Measurements from ENCODE around the gene CTRL. TPM values are rescaled to one million over a fixed set of nuclear protein-coding genes. Genes with fewer than 3 reads are reported as not detected.
A peak's percentile ranks its signal among the peaks of the same experiment; 100 is the strongest.

Gene CTRL
- total and polyA plus RNA-seq, 2 donors (not counting 3 experiments of a cell fraction or from before 2014, with no cell fraction given) = 1.0 to 1.1 TPM

GRCh38 chr16:67967958-67968399, 36.3 kb upstream of the CTRL start:
- Histone ChIP-seq H4K20me1 (replicated peaks; ENCODE audit: control insufficient read depth, extremely low read depth, insufficient read depth, low read length) (no peaks in the 10 kb centered on the region), H3K79me2 (ENCODE audit: control insufficient read depth, insufficient read depth, low read length) (peaks cover 49% of the 10 kb centered on the region), H3K4me2 (ENCODE audit: insufficient read depth, low read length) (peak overlapping the region; percentile 77), H3K9me1 (replicated peaks; ENCODE audit: control insufficient read depth, extremely low read depth, insufficient read depth, low read length) (no peaks in the 10 kb centered on the region), H3K27ac (ENCODE audit: insufficient read depth, low read depth, low read length) (peak overlapping the region; percentile 70), H3K36me3 (ENCODE audit: control insufficient read depth in 2 of 2, extremely low read depth in 1 of 2, insufficient read depth in 2 of 2, low read length in 2 of 2) (peaks cover 0 to 3% of the 10 kb centered on the region in 2 experiments), H3K4me1 (ENCODE audit: control insufficient read depth, extremely low read depth, insufficient read depth, low read length) (peaks cover 22% of the 10 kb centered on the region), H3K27me3 (ENCODE audit: control insufficient read depth in 2 of 2, insufficient read depth in 2 of 2, low read length in 2 of 2) (no peaks in the 10 kb centered on the region), H3K9ac (replicated peaks; ENCODE audit: extremely low read depth, insufficient read depth, low read length) (peak overlapping the region; percentile 91), H3K9me3 (replicated peaks; ENCODE audit: control insufficient read depth, insufficient read depth, low read length) (no peaks in the 10 kb centered on the region), H3K4me3 (replicated peaks in 1 of 3; ENCODE audit: insufficient read depth in 1 of 3, low read depth in 1 of 3, low read length in 3 of 3) (peak overlapping the region; percentile 92 to 97 (median 96)), H2AFZ (ENCODE audit: low read depth, low read length) (peak overlapping the region; percentile 23)
- ChIA-PET POLR2A (interaction anchor here (0.5 kb wide), 1 partner anchor 70 kb away, joined by 3 read pairs; no protein-coding TSS in a partner anchor), CTCF (interaction anchor here (1.0 to 1.3 kb wide), 2 partner anchors 73 to 151 kb away, joined by 3 to 4 read pairs; no protein-coding TSS in a partner anchor)
- dilution Hi-C loops (cut with MboI; ENCODE audit: extremely low pct_ligation_motif_present, low sequenced_read_pairs) = no loop called here
- FAIRE-seq = no peak
- TF ChIP-seq JUN (IDR thresholded peaks at IDR 0.05; ENCODE audit: borderline replicate concordance, insufficient read depth, insufficient read length, low read depth) (no peak), EZH2 (IDR thresholded peaks at IDR 0.05; ENCODE audit: borderline replicate concordance, low read depth, low read length, severe bottlenecking) (no peak), MAX (IDR thresholded peaks at IDR 0.05; ENCODE audit: insufficient read depth, insufficient read length) (no peak), FOS (IDR thresholded peaks at IDR 0.05; ENCODE audit: borderline replicate concordance, insufficient read depth, low read length) (no peak)
- DNase-seq (ENCODE audit: low read depth, low spot score) = peak; percentile 29
- no TSS peak for BruUV-seq (replicated peaks)
- intact Hi-C loops (cut with micrococcal nuclease) = no loop called here

GRCh38 chr16:67967183-67967957, 35.7 kb upstream of the CTRL start:
- H3K9ac ChIP-seq (replicated peaks; ENCODE audit: extremely low read depth, insufficient read depth, low read length) = peak overlapping the region; percentile 91
- peak overlapping the region; percentile 70 for H3K27ac ChIP-seq (ENCODE audit: insufficient read depth, low read depth, low read length)
- peaks cover 0 to 4% of the 10 kb centered on the region in 2 experiments for H3K36me3 ChIP-seq (ENCODE audit: control insufficient read depth in 2 of 2, extremely low read depth in 1 of 2, insufficient read depth in 2 of 2, low read length in 2 of 2)
- H2AFZ ChIP-seq (ENCODE audit: low read depth, low read length) = peak overlapping the region; percentile 23
- no peaks in the 10 kb centered on the region for H3K9me3 ChIP-seq (replicated peaks; ENCODE audit: control insufficient read depth, insufficient read depth, low read length)
- peak overlapping the region; percentile 92 to 97 (median 96) for H3K4me3 ChIP-seq (replicated peaks in 1 of 3; ENCODE audit: insufficient read depth in 1 of 3, low read depth in 1 of 3, low read length in 3 of 3)
- H3K4me2 ChIP-seq (ENCODE audit: insufficient read depth, low read length) = peak overlapping the region; percentile 77
- ChIA-PET POLR2A (interaction anchor here (0.5 to 1.1 kb wide), 3 partner anchors 70 to 488 kb away, joined by 3 to 4 read pairs (median 3); no protein-coding TSS in a partner anchor), CTCF (interaction anchor here (1.0 to 2.2 kb wide), 5 partner anchors 24 to 74 kb away, joined by 4 to 13 read pairs (median 5); partner anchors contain the start of gene PSMB10)
- TSS peak; percentile 35 for BruUV-seq (replicated peaks)
- TF ChIP-seq CTCF (IDR thresholded peaks at IDR 0.05; ENCODE audit: extremely low read depth in 1 of 2, insufficient read depth in 1 of 2, low read depth in 1 of 2, low read length in 2 of 2) (no peak), POLR2AphosphoS5 (IDR thresholded peaks at IDR 0.05; ENCODE audit: insufficient read depth, low read depth, low read length) (no peak), GATA2 (IDR thresholded peaks at IDR 0.05; ENCODE audit: insufficient read depth, insufficient read length, low read depth, low read length) (no peak), JUN (IDR thresholded peaks at IDR 0.05; ENCODE audit: borderline replicate concordance, insufficient read depth, insufficient read length, low read depth) (no peak), POLR2A (IDR thresholded peaks at IDR 0.05; ENCODE audit: low read depth, low read length) (no peak), MAX (IDR thresholded peaks at IDR 0.05; ENCODE audit: insufficient read depth, insufficient read length) (no peak), EZH2 (IDR thresholded peaks at IDR 0.05; ENCODE audit: borderline replicate concordance, low read depth, low read length, severe bottlenecking) (no peak), FOS (IDR thresholded peaks at IDR 0.05; ENCODE audit: borderline replicate concordance, insufficient read depth, low read length) (no peak), MYC (IDR thresholded peaks at IDR 0.05; ENCODE audit: low read depth, low read length) (no peak)
- no peaks in the 10 kb centered on the region for H4K20me1 ChIP-seq (replicated peaks; ENCODE audit: control insufficient read depth, extremely low read depth, insufficient read depth, low read length)
- H3K4me1 ChIP-seq (ENCODE audit: control insufficient read depth, extremely low read depth, insufficient read depth, low read length) = peaks cover 22% of the 10 kb centered on the region
- dilution Hi-C loops (cut with MboI; ENCODE audit: extremely low pct_ligation_motif_present, low sequenced_read_pairs) (no loop called here), intact Hi-C loops (cut with micrococcal nuclease) (no loop called here)
- H3K9me1 ChIP-seq (replicated peaks; ENCODE audit: control insufficient read depth, extremely low read depth, insufficient read depth, low read length) = no peaks in the 10 kb centered on the region
- H3K27me3 ChIP-seq (ENCODE audit: control insufficient read depth in 2 of 2, insufficient read depth in 2 of 2, low read length in 2 of 2) = no peaks in the 10 kb centered on the region
- FAIRE-seq (peak; percentile 55), DNase-seq (ENCODE audit: low read depth, low spot score) (peak; percentile 37)
- peaks cover 50% of the 10 kb centered on the region for H3K79me2 ChIP-seq (ENCODE audit: control insufficient read depth, insufficient read depth, low read length)

Data from endothelial cell of umbilical vein (primary cell).